HG02973 (cell line): ENCODE results near the gene MIB1.
"Not testable (repeated sequence)": the region's sequence is repeated elsewhere in the genome, so short reads cannot be mapped to it uniquely, and the experiment has no call there.

Experiments
- ATAC-seq: cut with Tn5 transposase; IDR thresholded peaks from one replicate; pipeline ENCODE4 v1.9.1; 2021; ENCODE audit warnings: moderate library complexity; ENCODE audit not compliant: unreplicated experiment

Gene MIB1

GRCh38 chr18:21742315-21742687 lies 1.7 kb downstream of the MIB1 start:
- no peak for ATAC-seq

- no peak for ATAC-seq
Measured at GRCh38 chr18:21743166-21743832, 2.7 kb downstream of the MIB1 start.

- no peak for ATAC-seq
Measured at GRCh38 chr18:21745231-21745630, 4.6 kb downstream of the MIB1 start.

DNA sequence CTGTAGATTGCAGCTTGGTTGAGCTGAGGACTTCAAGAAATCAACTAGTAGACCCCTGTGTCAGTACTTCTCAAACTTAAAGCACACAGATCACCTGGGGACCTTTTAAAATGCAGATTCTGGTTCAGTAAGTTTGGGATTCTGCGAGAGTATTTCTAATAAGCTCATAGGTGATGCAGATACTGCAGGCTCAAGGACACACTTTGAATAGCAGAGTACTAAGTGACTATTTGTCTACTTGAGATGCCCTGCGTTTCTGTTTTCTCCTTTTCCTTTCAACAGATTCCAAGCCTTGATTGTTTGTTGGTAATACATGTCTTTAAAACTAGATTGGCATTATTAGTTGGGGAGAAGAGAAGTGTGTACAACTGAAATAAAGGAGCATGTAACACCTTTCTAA lies 6.7 kb downstream of the MIB1 start:
- ATAC-seq: no peak

- ATAC-seq: no peak
Measured at GRCh38 chr18:21747764-21748693, 7.4 kb downstream of the MIB1 start.

GRCh38 chr18:21757833-21758232 lies 17.2 kb downstream of the MIB1 start:
- no peak for ATAC-seq

GRCh38 chr18:21759836-21760235 lies 19.2 kb downstream of the MIB1 start:
- ATAC-seq: no peak

DNA sequence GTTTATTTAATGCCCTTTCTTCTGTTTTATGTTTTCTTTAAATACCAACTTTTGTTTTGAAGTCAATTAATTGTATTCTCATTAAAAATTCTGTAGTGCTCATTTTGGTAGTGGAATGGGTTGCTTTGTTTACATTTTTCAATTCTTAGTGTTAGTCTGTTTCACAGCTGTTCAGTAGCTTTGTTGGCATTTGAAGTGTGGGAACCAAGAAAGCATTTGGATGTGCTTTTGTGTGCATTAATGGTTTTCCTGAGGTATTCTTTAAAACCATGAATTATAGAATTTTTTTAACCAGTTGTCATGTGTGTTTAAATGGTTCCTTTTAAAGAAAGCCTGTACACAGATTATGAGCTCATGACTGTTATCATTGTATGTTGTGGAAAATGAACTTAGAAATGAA lies 19.7 kb downstream of the MIB1 start:
- no peak for ATAC-seq

- ATAC-seq: no peak
Measured at GRCh38 chr18:21761471-21762115, 21.0 kb downstream of the MIB1 start.

DNA sequence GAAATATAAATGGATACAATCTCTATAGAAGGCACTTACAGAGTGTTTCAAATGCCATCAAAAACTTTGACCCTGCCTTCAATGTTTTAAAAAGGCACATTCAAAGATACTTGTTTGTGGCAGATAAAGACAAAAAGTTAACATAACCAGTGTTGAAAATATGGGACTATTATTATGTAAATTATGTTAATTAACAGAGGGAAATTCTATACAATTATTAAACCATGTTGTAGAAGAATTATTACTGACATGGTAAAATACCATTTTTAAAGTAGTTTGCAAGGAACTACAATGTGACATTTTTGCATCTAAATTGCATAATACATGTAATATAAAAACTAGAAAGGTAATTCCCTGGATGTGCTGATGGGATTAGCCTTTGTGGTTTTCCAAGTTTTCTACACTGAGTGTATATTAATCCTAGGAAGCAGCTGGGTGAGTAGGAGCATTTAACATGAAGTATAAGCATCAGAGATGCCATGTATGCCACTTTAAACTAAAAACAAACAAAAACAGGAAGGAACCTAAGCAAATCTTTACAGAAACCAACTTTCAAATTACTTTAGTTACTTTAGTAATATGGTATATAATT lies 21.7 kb downstream of the MIB1 start:
- ATAC-seq: no peak

- ATAC-seq: no peak
Measured at GRCh38 chr18:21763846-21764646, 23.5 kb downstream of the MIB1 start.

DNA sequence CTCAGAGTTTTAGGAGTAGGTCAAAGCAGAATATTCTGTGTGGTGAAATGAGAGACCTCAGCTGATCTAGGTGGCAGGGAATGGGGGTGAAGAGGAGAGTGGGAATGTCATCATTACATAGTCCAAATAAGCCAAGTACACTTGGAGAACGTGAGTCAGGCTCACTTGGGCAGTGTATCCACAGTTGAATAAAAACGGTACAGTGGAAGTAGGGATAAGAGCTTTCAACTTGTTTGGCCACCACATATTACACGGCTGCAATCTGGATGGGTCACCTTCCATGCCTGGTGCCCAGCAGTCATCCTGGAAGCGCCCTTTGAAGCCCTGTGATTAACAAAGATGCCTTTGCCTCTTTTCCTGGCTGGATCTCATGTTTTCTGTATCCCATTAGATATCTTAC lies 28.6 kb downstream of the MIB1 start:
- no peak for ATAC-seq

- ATAC-seq: no peak
Measured at GRCh38 chr18:21774722-21775121, 34.1 kb downstream of the MIB1 start.

- peak; percentile 46 for ATAC-seq
Measured at GRCh38 chr18:21777814-21778213, 37.2 kb downstream of the MIB1 start.

DNA sequence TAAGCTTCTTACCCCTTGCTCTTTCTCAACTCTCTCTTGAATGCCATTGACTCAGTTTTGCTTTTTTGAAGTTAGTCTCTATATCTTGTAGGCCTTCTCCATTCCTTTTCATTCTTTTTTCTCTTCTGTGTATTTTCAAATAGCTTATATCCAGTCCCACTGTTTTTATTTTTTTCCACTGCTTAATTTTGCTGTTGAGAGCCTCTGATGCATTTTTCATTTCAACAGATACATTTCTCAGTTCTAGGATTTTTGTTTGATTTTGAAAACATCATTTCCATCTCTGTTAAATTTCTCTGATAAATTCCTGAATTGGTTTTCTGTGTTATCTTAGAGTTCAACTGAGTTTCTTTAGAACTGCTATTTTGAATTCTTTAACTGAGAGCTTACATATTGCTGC lies 45.9 kb downstream of the MIB1 start:
- no peak for ATAC-seq

GRCh38 chr18:21796089-21796488 lies 55.5 kb downstream of the MIB1 start:
- not testable (repeated sequence) for ATAC-seq

- ATAC-seq: no peak
Measured at GRCh38 chr18:21798126-21798525, 57.5 kb downstream of the MIB1 start.

GRCh38 chr18:21799721-21800120 lies 59.1 kb downstream of the MIB1 start:
- ATAC-seq: no peak

GRCh38 chr18:21803495-21803894 lies 62.9 kb downstream of the MIB1 start:
- ATAC-seq: no peak

GRCh38 chr18:21805771-21806366 lies 65.3 kb downstream of the MIB1 start:
- no peak for ATAC-seq
